Measurements from ENCODE around the gene THOP1. TPM values are rescaled to one million over a fixed set of nuclear protein-coding genes. Genes with fewer than 3 reads are reported as not detected.
"Not testable (repeated sequence)": the region's sequence is repeated elsewhere in the genome, so short reads cannot be mapped to it uniquely, and the experiment has no call there.

Gene THOP1
- polyA plus RNA-seq, 2 of the 4 experiments (the other 2 are of a cell fraction), result 43.5 to 90.5 TPM

DNA sequence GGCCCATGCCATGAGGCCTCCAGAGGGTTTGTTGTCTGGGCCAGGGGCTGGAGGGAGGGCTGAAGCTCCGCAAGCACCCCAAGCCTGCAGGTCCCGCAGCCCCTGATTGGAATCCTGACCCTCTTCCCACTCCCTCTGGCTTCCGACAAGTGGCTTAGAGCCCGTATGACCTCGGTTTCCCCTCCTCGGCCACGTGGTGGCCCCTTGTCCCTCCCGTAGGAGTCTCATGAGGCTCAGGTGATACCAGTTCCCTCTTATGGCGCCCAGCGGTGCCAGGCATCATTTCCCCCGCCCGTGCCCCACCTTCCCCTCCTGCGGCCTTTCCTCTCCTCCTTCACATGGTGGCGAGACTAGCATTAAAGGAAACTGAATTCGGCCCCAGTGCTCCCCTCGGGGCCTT, 6.1 kb downstream of the THOP1 start:
- ATAC-seq (no peak), DNase-seq (ENCODE audit: low read depth in 1 of 2, low spot score in 1 of 2) (no peak), FAIRE-seq (no peak)
- no peaks in the 10 kb centered on the region; the same call in 2 of the 3 replicates for H3K4me1 ChIP-seq
- H3K4me2 ChIP-seq, result no peak overlapping the region
- 95% methylated on average over 14 of the region's 16 CpGs for WGBS (ENCODE audit: missing lambda C conversion rate)
- H3K4me3 ChIP-seq, result no peak overlapping the region
- POLR2A ChIA-PET, result no interaction called here
- TF ChIP-seq CEBPB (IDR thresholded peaks at IDR 0.05), result no peak
- CTCF ChIA-PET, result interaction anchor here (0.9 kb wide), 1 partner anchor 96 kb away, joined by 3 read pairs; no protein-coding TSS in a partner anchor
- no peak overlapping the region for H3K27ac ChIP-seq
- H3K9me3 ChIP-seq, result no peaks in the 10 kb centered on the region

- H3K9me3 ChIP-seq, result no peaks in the 10 kb centered on the region
- no peak overlapping the region for H3K4me2 ChIP-seq
- no peak overlapping the region for H3K27ac ChIP-seq
- FAIRE-seq, result no peak
- H3K4me3 ChIP-seq, result no peak overlapping the region
- no peak for DNase-seq (ENCODE audit: low read depth in 1 of 2, low spot score in 1 of 2)
- 96% methylated on average over 16 of the region's 16 CpGs for WGBS (ENCODE audit: missing lambda C conversion rate)
- no peaks in the 10 kb centered on the region; the same call in 2 of the 3 replicates for H3K4me1 ChIP-seq
- POLR2A ChIA-PET, result no interaction called here
- CTCF ChIA-PET, result interaction anchor here (0.9 kb wide), 1 partner anchor 96 kb away, joined by 3 read pairs; no protein-coding TSS in a partner anchor
- no peak for ATAC-seq
- TF ChIP-seq EP300 (IDR thresholded peaks at IDR 0.05), result no peak
- TF ChIP-seq KDM1A (IDR thresholded peaks at IDR 0.05; ENCODE audit: low read depth), result no peak
- no peak for TF ChIP-seq HEYL (CRISPR knock-in tag; IDR thresholded peaks at IDR 0.05)
- no peak for TF ChIP-seq ZSCAN20 (CRISPR knock-in tag; IDR thresholded peaks at IDR 0.05)
- no peak for TF ChIP-seq HOXB13 (CRISPR knock-in tag; IDR thresholded peaks at IDR 0.05; ENCODE audit: low read depth)
- TF ChIP-seq RFX5 (IDR thresholded peaks at IDR 0.05), result no peak
- TF ChIP-seq USF2 (IDR thresholded peaks at IDR 0.05), result no peak
- TF ChIP-seq POLR2A (IDR thresholded peaks at IDR 0.05; ENCODE audit: low read length), result no peak
- TF ChIP-seq NPAS2 (CRISPR knock-in tag; IDR thresholded peaks at IDR 0.05; ENCODE audit: borderline replicate concordance), result no peak
- TF ChIP-seq, protein P1, sequence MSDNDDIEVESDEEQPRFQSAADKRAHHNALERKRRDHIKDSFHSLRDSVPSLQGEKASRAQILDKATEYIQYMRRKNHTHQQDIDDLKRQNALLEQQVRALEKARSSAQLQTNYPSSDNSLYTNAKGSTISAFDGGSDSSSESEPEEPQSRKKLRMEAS (IDR thresholded peaks at IDR 0.05), result no peak
These were observed 6.6 kb downstream of the THOP1 start for GRCh38 chr19:2791876-2792275.

GRCh38 chr19:2792666-2793065, 7.4 kb downstream of the THOP1 start:
- H3K4me2 ChIP-seq; FAIRE-seq; H3K9me3 ChIP-seq; H3K27ac ChIP-seq; H3K4me1 ChIP-seq; ATAC-seq; DNase-seq (ENCODE audit: low read depth in 1 of 2, low spot score in 1 of 2); POLR2A ChIA-PET; H3K4me3 ChIP-seq: not testable (repeated sequence)
- 95% methylated on average over 10 of the region's 10 CpGs for WGBS (ENCODE audit: missing lambda C conversion rate)
- CTCF ChIA-PET, result interaction anchor here (0.6 kb wide), 1 partner anchor 81 kb away, joined by 3 read pairs; no protein-coding TSS in a partner anchor

DNA sequence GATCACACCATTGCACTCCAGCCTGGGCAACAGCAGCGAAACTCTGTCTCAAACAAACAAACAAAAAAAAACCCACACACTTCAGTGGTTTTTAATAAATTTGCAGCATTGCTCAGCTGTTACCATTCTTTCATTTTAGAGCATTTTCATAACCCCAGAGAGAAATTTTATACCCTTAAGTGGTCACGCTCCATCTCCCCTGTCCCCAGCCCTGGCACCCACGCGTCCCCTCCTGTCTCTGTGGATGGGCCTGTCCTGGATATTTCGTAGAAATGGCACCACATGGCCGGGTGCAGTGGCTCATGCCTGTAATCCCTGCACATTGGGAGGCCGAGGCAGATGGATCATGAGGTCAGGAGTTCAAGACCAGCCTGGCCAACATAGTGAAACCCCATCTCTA, 7.8 kb downstream of the THOP1 start:
- FAIRE-seq (no peak), DNase-seq (ENCODE audit: low read depth in 1 of 2, low spot score in 1 of 2) (no peak), ATAC-seq (no peak)
- ChIA-PET CTCF (interaction anchor here (0.6 kb wide), 1 partner anchor 81 kb away, joined by 3 read pairs; no protein-coding TSS in a partner anchor), POLR2A (no interaction called here)
- Histone ChIP-seq H3K4me1 (no peaks in the 10 kb centered on the region), H3K9me3 (no peaks in the 10 kb centered on the region), H3K4me2 (no peak overlapping the region), H3K27ac (no peak overlapping the region), H3K4me3 (no peak overlapping the region)
- WGBS (ENCODE audit: missing lambda C conversion rate), result 91% methylated on average over 6 of the region's 7 CpGs
- no peak for TF ChIP-seq RAD21 (conservative IDR thresholded peaks at IDR 0.05 in 1 of 2, IDR thresholded peaks at IDR 0.05 in 1 of 2)
- TF ChIP-seq SREBF2 (IDR thresholded peaks at IDR 0.05), result no peak
- no peak for TF ChIP-seq HOXB5 (CRISPR knock-in tag; IDR thresholded peaks at IDR 0.05)
- TF ChIP-seq CHD2 (IDR thresholded peaks at IDR 0.05; ENCODE audit: low read length, partially characterized antibody), result no peak
- no peak for TF ChIP-seq HOXB13 (CRISPR knock-in tag; IDR thresholded peaks at IDR 0.05; ENCODE audit: low read depth)
- no peak for TF ChIP-seq HEYL (CRISPR knock-in tag; IDR thresholded peaks at IDR 0.05)
- no peak for TF ChIP-seq RFX5 (IDR thresholded peaks at IDR 0.05)
- TF ChIP-seq, protein P2, sequence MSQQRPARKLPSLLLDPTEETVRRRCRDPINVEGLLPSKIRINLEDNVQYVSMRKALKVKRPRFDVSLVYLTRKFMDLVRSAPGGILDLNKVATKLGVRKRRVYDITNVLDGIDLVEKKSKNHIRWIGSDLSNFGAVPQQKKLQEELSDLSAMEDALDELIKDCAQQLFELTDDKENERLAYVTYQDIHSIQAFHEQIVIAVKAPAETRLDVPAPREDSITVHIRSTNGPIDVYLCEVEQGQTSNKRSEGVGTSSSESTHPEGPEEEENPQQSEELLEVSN (IDR thresholded peaks at IDR 0.05; ENCODE audit: borderline replicate concordance, low read depth), result no peak
- no peak for TF ChIP-seq ESRRA (IDR thresholded peaks at IDR 0.05; ENCODE audit: borderline replicate concordance, low read length)
- no peak for TF ChIP-seq NFE2L2 (conservative IDR thresholded peaks at IDR 0.05; ENCODE audit: low read length)
- TF ChIP-seq, protein P1 (IDR thresholded peaks at IDR 0.05), result no peak
- no peak for TF ChIP-seq EHMT2 (IDR thresholded peaks at IDR 0.05; ENCODE audit: low read depth)
- no peak for TF ChIP-seq CTCF (IDR thresholded peaks at IDR 0.05)
- TF ChIP-seq, protein P3, sequence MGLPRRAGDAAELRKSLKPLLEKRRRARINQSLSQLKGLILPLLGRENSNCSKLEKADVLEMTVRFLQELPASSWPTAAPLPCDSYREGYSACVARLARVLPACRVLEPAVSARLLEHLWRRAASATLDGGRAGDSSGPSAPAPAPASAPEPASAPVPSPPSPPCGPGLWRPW (IDR thresholded peaks at IDR 0.05), result no peak

All from A549 (cell line).